GM21381 (cell line): ENCODE results near the gene BICRA.
"Not testable (repeated sequence)": the region's sequence is repeated elsewhere in the genome, so short reads cannot be mapped to it uniquely, and the experiment has no call there.

ENCODE experiments used
- ATAC-seq: cut with Tn5 transposase; IDR thresholded peaks from one replicate; pipeline ENCODE4 v1.9.1; 2021; ENCODE audit warnings: mild to moderate bottlenecking, moderate library complexity; ENCODE audit not compliant: unreplicated experiment

The BICRA gene

GRCh38 chr19:47740866-47741519 lies 132.1 kb downstream of the BICRA start:
- no peak for ATAC-seq

- ATAC-seq, result no peak
These were observed 132.7 kb downstream of the BICRA start for GRCh38 chr19:47741544-47742140.

- ATAC-seq, result no peak
These were observed 133.7 kb downstream of the BICRA start for GRCh38 chr19:47742634-47743033.

DNA sequence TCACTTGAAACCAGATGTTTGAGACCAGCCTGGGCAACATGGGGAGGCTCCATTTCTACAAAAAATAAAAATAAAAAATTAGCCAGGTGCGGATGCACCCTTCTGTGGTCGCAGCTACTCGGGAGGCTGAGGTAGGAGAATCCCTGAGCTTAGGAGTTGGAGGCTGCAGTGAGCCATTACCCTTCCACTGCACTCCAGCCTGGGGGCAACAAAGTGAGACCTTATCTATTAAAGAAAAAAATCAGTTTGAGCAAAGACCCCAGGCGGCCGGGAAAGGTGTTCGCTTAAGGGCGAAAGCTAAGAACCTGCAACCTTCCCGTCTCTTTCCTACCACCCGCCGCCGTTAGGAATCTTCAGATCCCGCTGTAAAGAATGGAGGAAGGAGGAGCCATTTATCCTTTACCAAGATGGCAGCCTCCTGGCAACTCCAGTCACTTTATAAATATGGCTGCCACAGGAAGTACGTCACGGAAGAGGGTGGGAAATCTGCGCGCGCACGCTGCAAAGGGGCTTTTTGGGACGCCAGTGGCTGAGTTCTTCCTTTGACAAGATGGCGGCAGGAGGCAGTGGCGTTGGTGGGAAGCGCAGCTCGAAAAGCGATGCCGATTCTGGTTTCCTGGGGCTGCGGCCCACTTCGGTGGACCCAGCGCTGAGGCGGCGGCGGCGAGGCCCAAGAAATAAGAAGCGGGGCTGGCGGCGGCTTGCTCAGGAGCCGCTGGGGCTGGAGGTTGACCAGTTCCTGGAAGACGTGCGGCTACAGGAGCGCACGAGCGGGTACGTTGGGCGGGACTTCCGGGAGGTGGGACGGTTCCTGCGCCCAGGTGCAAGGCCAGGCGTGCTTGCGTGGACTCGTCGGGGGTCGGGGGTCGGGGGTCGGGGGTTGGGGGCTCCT lies 136.3 kb downstream of the BICRA start, which contains the start of gene NOP53:
NOP53 (plus strand) TSS at position 537 of the 892 bp plus-strand sequence; CDS start at position 551, 14 bp downstream.
- peak; percentile 65 for ATAC-seq

DNA sequence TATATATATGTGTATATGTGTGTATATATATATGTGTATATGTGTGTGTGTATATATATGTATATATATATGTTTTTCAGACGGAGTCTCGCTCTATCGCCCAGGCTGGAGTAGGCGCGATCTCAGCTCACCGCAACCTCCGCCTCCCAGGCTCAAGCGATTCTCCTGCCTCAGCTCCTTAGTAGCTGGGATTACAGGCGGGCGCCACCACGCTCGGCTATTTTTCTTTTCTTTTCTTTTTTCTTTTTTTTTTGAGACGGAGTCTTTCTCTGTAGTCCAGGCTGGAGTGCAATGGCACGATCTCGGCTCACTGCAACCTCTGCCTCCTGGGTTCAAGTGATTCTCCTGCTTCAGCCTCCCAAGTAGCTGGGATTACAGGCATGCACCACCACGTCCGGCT lies 137.2 kb downstream of the BICRA start:
- not testable (repeated sequence) for ATAC-seq

- ATAC-seq, result no peak
These were observed 140.4 kb downstream of the BICRA start for GRCh38 chr19:47749326-47749725.

- ATAC-seq, result no peak
These were observed 141.8 kb downstream of the BICRA start for GRCh38 chr19:47750752-47751151.

DNA sequence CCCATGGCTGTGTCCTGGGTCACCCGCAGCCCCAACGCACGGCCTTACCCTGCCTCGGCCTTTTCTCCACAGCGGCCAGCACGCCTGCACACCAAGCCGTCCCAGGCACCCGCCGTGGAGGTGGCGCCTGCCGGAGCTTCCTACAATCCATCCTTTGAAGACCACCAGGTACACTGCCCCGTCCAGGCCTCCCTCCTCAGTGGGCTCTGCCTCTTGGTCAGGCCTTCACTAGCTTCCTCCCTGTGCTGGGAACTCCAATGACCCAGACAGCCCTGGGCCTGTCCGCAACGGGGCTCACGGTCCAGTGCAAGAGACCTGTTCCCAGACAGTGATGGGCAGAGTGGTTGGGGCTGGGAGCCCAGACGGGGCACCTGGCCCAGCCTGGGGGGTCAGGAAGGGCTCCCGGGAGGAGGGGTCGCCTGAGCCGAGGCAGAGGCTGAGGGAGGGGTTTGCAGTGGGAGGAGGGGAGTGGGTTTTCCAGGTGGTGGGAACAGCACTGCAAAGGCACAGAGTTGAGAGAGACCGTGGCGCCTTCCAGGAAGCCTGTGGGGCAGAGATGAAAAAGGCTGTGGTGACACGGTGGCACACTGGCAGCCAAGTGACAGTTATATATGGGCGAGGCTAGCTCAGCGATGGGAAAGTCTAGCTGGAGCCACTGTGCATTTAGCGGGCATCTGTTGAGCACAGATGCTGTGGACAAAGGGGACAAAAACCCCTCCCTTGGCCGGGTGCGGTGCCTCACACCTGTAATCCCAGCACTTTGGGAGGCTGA lies 143.7 kb downstream of the BICRA start:
- no peak for ATAC-seq
